Activated CD8-positive, alpha-beta T cell treated with anti-CD3 and anti-CD28 coated beads for 36 hours (primary cell): Measurements from ENCODE around the gene PKM. TPM values are rescaled to one million over a fixed set of nuclear protein-coding genes. Genes with fewer than 3 reads are reported as not detected.
A peak's percentile ranks its signal among the peaks of the same experiment; 100 is the strongest.

Experiments
- ATAC-seq: fragments of 200-7000 bp; cut with Tn5 transposase; one replicate; pipeline ENCODE4 v1.10.0; 2021; ENCODE audit warnings: mild to moderate bottlenecking, moderate library complexity
- CTCF ChIA-PET: fragments of 350-600 bp; sonication (Branson Sonifier 250); formaldehyde crosslinking; loops from one replicate; lab custom pipeline; 2021; ENCODE audit warnings: antibody characterized with exemption; lab: Charles Lee
- POLR2A ChIA-PET: fragments of 350-600 bp; sonication (Branson Sonifier 250); formaldehyde crosslinking; loops from one replicate; lab custom pipeline; 2021; ENCODE audit warnings: antibody characterized with exemption; lab: Charles Lee
- DNase-seq: peaks from one replicate; pipeline ENCODE4 v3.0.0-alpha.2; 2020
- H3K27ac Mint-ChIP-seq: one replicate; pipeline ENCODE4 v1.8.0; 2021; ENCODE audit warnings: mild to moderate bottlenecking, mixed read lengths
- H3K27me3 Mint-ChIP-seq: one replicate; pipeline ENCODE4 v1.8.0; 2021; ENCODE audit warnings: mixed read lengths
- H3K36me3 Mint-ChIP-seq: one replicate; pipeline ENCODE4 v1.8.0; 2021; ENCODE audit warnings: low read depth, mixed read lengths
- H3K4me1 Mint-ChIP-seq: one replicate; pipeline ENCODE4 v1.8.0; 2021; ENCODE audit warnings: low read depth, mixed read lengths
- H3K4me3 Mint-ChIP-seq: one replicate; pipeline ENCODE4 v1.8.0; 2021; ENCODE audit warnings: mild to moderate bottlenecking, moderate library complexity, mixed read lengths
- H3K9me3 Mint-ChIP-seq: one replicate; pipeline ENCODE4 v1.8.0; 2021; ENCODE audit warnings: mixed read lengths
- intact Hi-C: fragments of 100-400 bp; cut with micrococcal nuclease; formaldehyde crosslinking; loops from one replicate; pipeline ENCODE4 v1.10.0; 2022
- total RNA-seq, 2 experiments: library from RNA; stranded (reverse); gene quantifications; one replicate each; pipeline ENCODE4 v1.2.3, GENCODE V29; 2021
- TF ChIP-seq, protein P1 (sequence below): fragments of 200-600 bp; IDR thresholded peaks from one replicate; pipeline ENCODE4 v1.8.0; 2022; ENCODE audit warnings: antibody characterized with exemption, mild to moderate bottlenecking

Gene PKM
- total RNA-seq, 2 experiments from 2014 or later: 2,565 to 2,588 TPM

DNA sequence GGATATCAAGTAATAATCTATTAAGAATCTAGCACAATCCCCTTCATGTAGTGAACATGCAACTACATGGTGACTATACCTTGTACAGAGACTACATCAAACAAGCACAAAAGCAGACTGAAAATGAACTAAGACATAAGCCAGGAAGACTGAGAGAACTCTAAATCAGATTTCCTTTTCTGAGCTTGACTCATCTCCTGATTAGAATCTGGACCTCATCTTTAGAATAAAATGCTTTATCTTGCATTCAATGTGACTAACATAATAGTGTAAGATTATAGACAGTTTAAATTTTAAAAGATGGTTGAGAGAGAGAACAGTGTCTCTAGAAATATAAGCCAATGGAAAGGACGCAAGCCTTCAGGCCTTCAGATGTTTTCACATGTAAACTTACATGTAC is 17.5 kb upstream of the PKM start:
- H3K9me3 Mint-ChIP-seq: no peaks in the 10 kb centered on the region
- no peaks in the 10 kb centered on the region for H3K27me3 Mint-ChIP-seq
- CTCF ChIA-PET: no interaction called here
- TF ChIP-seq, protein P1, sequence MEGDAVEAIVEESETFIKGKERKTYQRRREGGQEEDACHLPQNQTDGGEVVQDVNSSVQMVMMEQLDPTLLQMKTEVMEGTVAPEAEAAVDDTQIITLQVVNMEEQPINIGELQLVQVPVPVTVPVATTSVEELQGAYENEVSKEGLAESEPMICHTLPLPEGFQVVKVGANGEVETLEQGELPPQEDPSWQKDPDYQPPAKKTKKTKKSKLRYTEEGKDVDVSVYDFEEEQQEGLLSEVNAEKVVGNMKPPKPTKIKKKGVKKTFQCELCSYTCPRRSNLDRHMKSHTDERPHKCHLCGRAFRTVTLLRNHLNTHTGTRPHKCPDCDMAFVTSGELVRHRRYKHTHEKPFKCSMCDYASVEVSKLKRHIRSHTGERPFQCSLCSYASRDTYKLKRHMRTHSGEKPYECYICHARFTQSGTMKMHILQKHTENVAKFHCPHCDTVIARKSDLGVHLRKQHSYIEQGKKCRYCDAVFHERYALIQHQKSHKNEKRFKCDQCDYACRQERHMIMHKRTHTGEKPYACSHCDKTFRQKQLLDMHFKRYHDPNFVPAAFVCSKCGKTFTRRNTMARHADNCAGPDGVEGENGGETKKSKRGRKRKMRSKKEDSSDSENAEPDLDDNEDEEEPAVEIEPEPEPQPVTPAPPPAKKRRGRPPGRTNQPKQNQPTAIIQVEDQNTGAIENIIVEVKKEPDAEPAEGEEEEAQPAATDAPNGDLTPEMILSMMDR: no peak
- H3K4me1 Mint-ChIP-seq: no peaks in the 10 kb centered on the region
- peaks cover 36% of the 10 kb centered on the region for H3K36me3 Mint-ChIP-seq
- POLR2A ChIA-PET: interaction anchor here (1.7 kb wide), 1 partner anchor 12 kb away, joined by 3 read pairs; no protein-coding TSS in a partner anchor
- intact Hi-C loops: no loop called here
- H3K27ac Mint-ChIP-seq: no peak overlapping the region
- no peak overlapping the region for H3K4me3 Mint-ChIP-seq
- DNase-seq (no peak), ATAC-seq (no peak)

DNA sequence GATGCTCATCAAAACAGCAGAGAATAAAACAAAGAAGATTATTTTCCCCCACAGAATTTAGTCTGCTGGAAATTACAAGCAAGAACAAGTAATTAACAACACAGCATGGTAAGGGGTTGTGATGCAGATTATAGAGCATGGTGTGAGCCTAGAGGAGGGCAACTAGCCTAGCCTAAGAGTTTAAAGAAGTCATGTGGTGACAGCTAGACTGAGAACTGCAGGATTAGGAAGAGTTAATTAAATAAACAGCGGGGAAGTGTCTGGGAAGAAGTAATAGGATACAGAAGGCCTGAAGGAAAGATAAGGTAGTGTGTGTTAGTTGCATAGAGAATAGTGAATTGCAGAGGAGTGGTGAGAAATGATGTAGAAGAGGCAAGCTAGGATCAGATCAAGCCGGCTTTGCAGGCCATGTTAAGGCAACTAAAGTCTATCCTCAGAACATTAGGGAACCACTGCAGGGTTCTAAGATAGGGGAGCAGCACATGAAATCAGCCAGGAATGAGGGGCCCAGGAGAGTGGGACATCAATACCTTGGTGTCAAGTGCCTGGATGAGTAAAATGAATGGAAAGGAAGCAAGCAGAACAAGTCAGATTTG is 11.9 kb upstream of the PKM start:
- peak overlapping the region; percentile 27 for H3K27ac Mint-ChIP-seq
- peaks cover 33% of the 10 kb centered on the region for H3K36me3 Mint-ChIP-seq
- H3K4me1 Mint-ChIP-seq: peaks cover 13% of the 10 kb centered on the region
- H3K27me3 Mint-ChIP-seq: no peaks in the 10 kb centered on the region
- H3K9me3 Mint-ChIP-seq: no peaks in the 10 kb centered on the region
- intact Hi-C loops: no loop called here
- TF ChIP-seq, protein P1: no peak
- ATAC-seq: no peak
- no peak for DNase-seq
- ChIA-PET POLR2A (interaction anchor here (1.1 to 7.9 kb wide), 2 partner anchors 13 to 21 kb away, joined by 3 to 105 read pairs; partner anchors contain the start of gene PKM), CTCF (interaction anchor here (1.0 to 1.3 kb wide), 2 partner anchors 16 to 479 kb away, joined by 3 read pairs; no protein-coding TSS in a partner anchor)
- H3K4me3 Mint-ChIP-seq: no peak overlapping the region

DNA sequence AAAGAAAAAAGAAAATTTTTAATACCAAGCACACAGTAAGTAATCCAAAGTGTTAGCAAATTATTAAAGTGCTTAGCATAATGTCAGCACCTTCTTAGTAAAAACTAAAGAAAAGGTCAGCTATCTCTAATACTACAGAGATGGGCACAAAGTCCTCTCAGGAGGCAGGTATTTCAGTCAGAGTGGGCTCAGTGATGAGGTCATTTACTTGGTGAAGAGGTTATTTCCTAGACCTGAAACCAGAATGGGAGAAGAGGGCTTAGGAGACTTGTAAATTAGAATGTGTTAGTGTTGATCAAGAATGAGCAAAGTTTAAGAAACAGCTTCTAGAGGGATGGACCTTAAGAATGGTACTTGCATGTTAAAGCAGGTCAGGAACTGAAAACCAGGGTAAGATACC is 8.7 kb upstream of the PKM start:
- intact Hi-C loops: no loop called here
- Mint-ChIP-seq H3K27me3 (peaks cover 1% of the 10 kb centered on the region), H3K4me1 (peaks cover 31% of the 10 kb centered on the region), H3K27ac (peak overlapping the region; percentile 62), H3K4me3 (no peak overlapping the region), H3K9me3 (no peaks in the 10 kb centered on the region), H3K36me3 (peaks cover 29% of the 10 kb centered on the region)
- TF ChIP-seq, protein P1: no peak
- ATAC-seq (no peak), DNase-seq (no peak)
- CTCF ChIA-PET: interaction anchor here (0.9 to 5.2 kb wide), 3 partner anchors 12 to 40 kb away, joined by 3 to 35 read pairs (median 3); no protein-coding TSS in a partner anchor
- POLR2A ChIA-PET: interaction anchor here (0.8 to 7.9 kb wide), 9 partner anchors 10 to 122 kb away, joined by 3 to 105 read pairs (median 4); partner anchors contain the start of genes GRAMD2A, MYO9A, PKM and SENP8

DNA sequence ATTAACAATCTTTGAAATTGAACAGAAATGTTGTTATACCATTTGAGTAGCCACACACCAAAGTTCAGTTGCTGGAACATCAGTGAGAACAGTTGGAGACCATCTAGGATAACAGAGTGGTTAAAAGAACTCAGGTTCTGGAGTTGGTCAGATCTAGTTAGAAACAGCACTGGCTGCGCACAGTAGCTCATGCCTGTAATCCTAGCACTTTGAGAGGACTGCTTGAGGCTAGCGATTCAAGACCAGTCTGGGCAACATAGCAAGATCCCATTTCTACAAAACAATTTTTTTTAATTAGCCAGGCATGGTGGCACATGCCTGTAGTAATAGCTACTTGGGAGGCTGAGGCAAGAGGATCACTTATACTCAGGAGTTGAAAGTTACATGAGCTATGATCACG is 7.6 kb upstream of the PKM start:
- peaks cover 24% of the 10 kb centered on the region for H3K36me3 Mint-ChIP-seq
- no peaks in the 10 kb centered on the region for H3K9me3 Mint-ChIP-seq
- intact Hi-C loops: no loop called here
- ATAC-seq (no peak), DNase-seq (no peak)
- H3K4me1 Mint-ChIP-seq: peaks cover 37% of the 10 kb centered on the region
- TF ChIP-seq, protein P1: no peak
- peak overlapping the region; percentile 58 for H3K27ac Mint-ChIP-seq
- POLR2A ChIA-PET: interaction anchor here (0.6 to 7.9 kb wide), 7 partner anchors 9 to 121 kb away, joined by 3 to 105 read pairs (median 4); partner anchors contain the start of genes GRAMD2A, MYO9A, PKM and SENP8
- CTCF ChIA-PET: interaction anchor here (5.2 kb wide), 1 partner anchor 11 kb away, joined by 35 read pairs; no protein-coding TSS in a partner anchor
- H3K27me3 Mint-ChIP-seq: peaks cover 1% of the 10 kb centered on the region
- H3K4me3 Mint-ChIP-seq: no peak overlapping the region

DNA sequence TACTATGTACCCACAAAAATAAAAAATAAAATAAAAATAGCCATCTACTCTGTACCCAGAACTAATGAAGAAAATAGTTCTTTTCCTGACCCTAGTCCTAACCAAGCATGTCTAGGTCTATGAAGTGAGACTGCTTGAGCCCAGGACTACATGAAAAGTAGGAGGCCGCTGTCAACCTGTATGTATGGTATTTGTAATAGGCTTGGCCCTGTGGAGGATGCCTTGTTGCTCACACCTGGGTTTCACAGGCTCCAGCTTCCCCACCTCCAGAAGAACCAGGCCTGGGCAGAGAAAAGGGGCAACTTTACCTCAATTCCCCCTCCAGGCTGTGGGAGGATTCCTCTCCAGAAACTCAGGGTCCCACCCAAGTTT is 6.8 kb upstream of the PKM start:
- Mint-ChIP-seq H3K27me3 (peaks cover 1% of the 10 kb centered on the region), H3K4me3 (peak overlapping the region; percentile 66), H3K36me3 (peaks cover 22% of the 10 kb centered on the region), H3K9me3 (no peaks in the 10 kb centered on the region), H3K27ac (peak overlapping the region; percentile 91), H3K4me1 (peaks cover 39% of the 10 kb centered on the region)
- DNase-seq: no peak
- ATAC-seq: peak; percentile 21
- ChIA-PET POLR2A (interaction anchor here (1.1 to 7.9 kb wide), 3 partner anchors 8 to 81 kb away, joined by 3 to 105 read pairs (median 3); partner anchors contain the start of gene PKM), CTCF (interaction anchor here (5.2 kb wide), 1 partner anchor 11 kb away, joined by 35 read pairs; no protein-coding TSS in a partner anchor)
- TF ChIP-seq, protein P1: no peak
- intact Hi-C loops: no loop called here
